Progenitor cell of endocrine pancreas (in vitro differentiated cells): ENCODE results near the gene VDAC1. TPM values are rescaled to one million over a fixed set of nuclear protein-coding genes. Genes with fewer than 3 reads are reported as not detected.
A peak's percentile ranks its signal among the peaks of the same experiment; 100 is the strongest.

Source experiments
- DNase-seq: peaks from one replicate; pipeline ENCODE4 v3.0.0; 2021; ENCODE audit warnings: low spot score; ENCODE audit not compliant: unreplicated experiment
- H3K27ac Mint-ChIP-seq: 2 replicates; pipeline ENCODE4 v1.8.0; 2021; ENCODE audit warnings: mild to moderate bottlenecking, moderate library complexity, mixed read lengths
- H3K27me3 Mint-ChIP-seq: 2 replicates; pipeline ENCODE4 v1.8.0; 2021; ENCODE audit warnings: mixed read lengths
- H3K36me3 Mint-ChIP-seq: 2 replicates; pipeline ENCODE4 v1.8.0; 2022; ENCODE audit warnings: mixed read lengths; ENCODE audit not compliant: insufficient read depth
- H3K4me1 Mint-ChIP-seq: 2 replicates; pipeline ENCODE4 v1.8.0; 2021; ENCODE audit warnings: low read depth, mixed read lengths
- H3K4me3 Mint-ChIP-seq: 2 replicates; pipeline ENCODE4 v1.8.0; 2021; ENCODE audit warnings: low read depth, mild to moderate bottlenecking, moderate library complexity, mixed read lengths
- H3K9me3 Mint-ChIP-seq: 2 replicates; pipeline ENCODE4 v1.8.0; 2021; ENCODE audit warnings: low read depth, mixed read lengths
- total RNA-seq: library from RNA; stranded (reverse); gene quantifications from 2 replicates; pipeline ENCODE4 v1.2.1, GENCODE V29; 2021
- TF ChIP-seq, protein P1 (sequence below): fragments of 200-600 bp; sonication (generic); IDR thresholded peaks from one replicate; pipeline ENCODE4 v1.5.0; 2021; ENCODE audit warnings: antibody characterized with exemption, mild to moderate bottlenecking; ENCODE audit not compliant: unreplicated experiment

Gene VDAC1
- total RNA-seq, 1 donor from 2014 or later = 123 TPM

DNA sequence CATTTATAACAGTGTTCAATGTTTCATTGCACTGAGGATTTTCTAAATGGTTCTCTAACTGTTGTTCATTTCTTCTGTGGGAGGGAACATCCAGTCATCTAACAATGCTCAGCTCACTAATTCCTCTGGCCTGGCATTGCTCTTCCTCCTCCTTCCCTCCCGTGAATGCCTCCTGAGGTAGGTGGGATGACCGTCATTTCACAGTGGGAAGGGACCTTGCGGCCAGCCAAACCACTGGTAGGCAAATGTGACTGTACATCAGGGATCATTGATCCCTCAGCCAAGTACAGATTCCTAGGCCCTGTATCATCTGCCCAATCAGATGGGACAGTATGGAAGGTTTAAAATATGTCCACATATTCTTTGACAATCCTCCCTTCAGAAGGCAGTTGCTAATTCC, 23.7 kb upstream of the VDAC1 start:
- no peaks in the 10 kb centered on the region for H3K9me3 Mint-ChIP-seq
- DNase-seq = no peak

DNA sequence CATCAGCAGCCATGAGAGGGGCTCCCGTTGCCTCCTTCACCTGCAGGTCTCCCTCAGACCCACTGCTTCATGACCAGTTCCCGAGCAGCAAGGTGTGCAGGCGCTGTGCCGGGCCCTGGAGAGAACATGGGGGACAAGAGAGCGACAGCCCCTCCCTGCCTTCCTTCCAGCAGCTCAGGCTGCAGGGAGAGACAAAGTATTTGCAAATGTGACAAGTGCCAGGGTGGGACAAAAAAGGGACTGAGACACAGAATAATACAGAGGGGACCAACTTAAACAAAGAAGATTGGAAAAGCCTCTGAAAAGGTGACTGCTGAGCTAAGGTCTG, 22.5 kb upstream of the VDAC1 start:
- no peak for DNase-seq
- Mint-ChIP-seq H3K4me1 (peaks cover 3% of the 10 kb centered on the region), H3K27ac (no peak overlapping the region), H3K9me3 (no peaks in the 10 kb centered on the region), H3K27me3 (no peaks in the 10 kb centered on the region), H3K4me3 (no peak overlapping the region), H3K36me3 (no peaks in the 10 kb centered on the region)
- TF ChIP-seq, protein P1, sequence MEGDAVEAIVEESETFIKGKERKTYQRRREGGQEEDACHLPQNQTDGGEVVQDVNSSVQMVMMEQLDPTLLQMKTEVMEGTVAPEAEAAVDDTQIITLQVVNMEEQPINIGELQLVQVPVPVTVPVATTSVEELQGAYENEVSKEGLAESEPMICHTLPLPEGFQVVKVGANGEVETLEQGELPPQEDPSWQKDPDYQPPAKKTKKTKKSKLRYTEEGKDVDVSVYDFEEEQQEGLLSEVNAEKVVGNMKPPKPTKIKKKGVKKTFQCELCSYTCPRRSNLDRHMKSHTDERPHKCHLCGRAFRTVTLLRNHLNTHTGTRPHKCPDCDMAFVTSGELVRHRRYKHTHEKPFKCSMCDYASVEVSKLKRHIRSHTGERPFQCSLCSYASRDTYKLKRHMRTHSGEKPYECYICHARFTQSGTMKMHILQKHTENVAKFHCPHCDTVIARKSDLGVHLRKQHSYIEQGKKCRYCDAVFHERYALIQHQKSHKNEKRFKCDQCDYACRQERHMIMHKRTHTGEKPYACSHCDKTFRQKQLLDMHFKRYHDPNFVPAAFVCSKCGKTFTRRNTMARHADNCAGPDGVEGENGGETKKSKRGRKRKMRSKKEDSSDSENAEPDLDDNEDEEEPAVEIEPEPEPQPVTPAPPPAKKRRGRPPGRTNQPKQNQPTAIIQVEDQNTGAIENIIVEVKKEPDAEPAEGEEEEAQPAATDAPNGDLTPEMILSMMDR = no peak

More for the DNA sequence above, 23.7 kb upstream of the VDAC1 start:
- no peak overlapping the region for H3K4me3 Mint-ChIP-seq
- no peak overlapping the region for H3K27ac Mint-ChIP-seq
- TF ChIP-seq, protein P1 = no peak
- H3K36me3 Mint-ChIP-seq = no peaks in the 10 kb centered on the region
- no peaks in the 10 kb centered on the region for H3K27me3 Mint-ChIP-seq
- peaks cover 3% of the 10 kb centered on the region for H3K4me1 Mint-ChIP-seq

DNA sequence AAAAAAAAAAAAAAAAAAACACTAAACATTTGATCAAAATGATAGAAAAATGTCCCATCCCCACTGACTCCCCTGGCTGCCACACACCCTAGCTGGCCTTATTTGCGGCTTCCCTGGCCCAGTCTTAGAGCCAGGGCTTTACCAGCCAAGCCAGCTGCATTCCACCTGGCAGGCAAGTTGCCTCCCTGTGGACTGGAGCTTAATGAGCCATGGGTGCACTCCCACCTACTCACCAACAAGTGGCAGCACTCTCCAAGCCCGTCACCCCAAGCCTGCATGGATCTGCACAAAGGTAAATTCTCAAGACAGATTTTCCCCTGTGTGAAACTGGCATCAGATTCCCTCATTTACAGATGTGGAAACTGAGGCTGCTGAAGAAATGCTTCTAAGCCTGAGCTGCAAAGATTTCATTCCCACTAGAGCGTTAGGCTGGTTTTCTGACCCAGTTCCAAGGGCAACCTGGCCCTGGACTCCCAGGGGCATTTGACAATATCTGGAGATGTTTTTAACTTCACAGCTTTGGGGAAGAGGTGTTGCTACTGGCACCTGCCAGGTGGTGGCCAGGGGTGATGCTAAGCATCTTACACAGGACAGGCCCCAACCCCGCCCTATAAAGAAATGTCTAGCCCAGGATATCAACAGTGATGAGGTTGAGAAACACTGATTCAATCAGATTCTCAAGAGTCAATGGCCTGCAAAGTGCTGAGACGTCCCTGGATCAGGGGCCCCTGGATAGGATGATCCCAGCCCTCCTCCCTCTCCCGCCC, 21.9 kb upstream of the VDAC1 start:
- no peaks in the 10 kb centered on the region for H3K36me3 Mint-ChIP-seq
- peak; percentile 33 for DNase-seq
- H3K27me3 Mint-ChIP-seq = no peaks in the 10 kb centered on the region
- H3K4me3 Mint-ChIP-seq = no peak overlapping the region
- TF ChIP-seq, protein P1 = peak; percentile 58
- H3K9me3 Mint-ChIP-seq = no peaks in the 10 kb centered on the region
- no peak overlapping the region for H3K27ac Mint-ChIP-seq
- peaks cover 3% of the 10 kb centered on the region for H3K4me1 Mint-ChIP-seq

DNA sequence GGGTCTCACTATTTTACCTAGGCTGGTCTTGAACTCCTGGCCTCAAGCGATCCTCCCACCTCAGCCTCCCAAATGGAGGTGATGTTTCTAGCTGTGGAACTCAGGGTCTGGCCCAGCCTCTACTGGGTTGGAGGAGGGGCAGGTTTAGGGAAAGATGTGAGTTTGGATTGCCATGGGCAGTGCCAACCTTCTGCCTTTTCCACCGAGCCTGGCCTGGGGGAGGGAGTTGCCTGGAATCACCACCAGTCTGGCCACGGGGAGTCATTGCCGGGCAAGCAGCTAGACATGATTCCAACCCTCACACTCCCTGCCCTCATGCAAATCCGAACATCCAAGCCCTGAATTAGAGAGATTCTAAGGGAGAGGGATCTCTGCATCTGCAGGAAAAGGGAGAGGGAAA, 21.0 kb upstream of the VDAC1 start:
- Mint-ChIP-seq H3K4me3 (no peak overlapping the region), H3K27ac (no peak overlapping the region)

DNA sequence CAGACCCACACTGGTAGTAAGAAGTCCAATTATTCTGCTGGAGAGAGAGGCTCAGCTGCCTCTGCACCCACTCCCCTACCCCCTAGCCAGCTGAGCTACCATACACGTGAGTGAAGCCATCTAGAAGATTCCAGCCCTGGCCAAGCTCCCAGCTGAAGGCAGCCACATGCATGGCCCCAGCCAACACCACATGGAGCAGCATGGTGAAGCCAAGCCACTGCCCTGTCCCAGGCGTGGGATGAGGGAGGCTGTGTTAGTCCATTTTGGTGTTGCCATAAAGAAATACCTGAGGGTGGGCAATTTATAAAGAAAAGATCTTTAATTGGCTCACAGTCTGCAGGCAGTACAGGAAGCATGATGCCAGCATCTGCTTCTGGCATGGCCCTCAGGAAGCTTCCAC, 20.0 kb upstream of the VDAC1 start:
- H3K36me3 Mint-ChIP-seq = no peaks in the 10 kb centered on the region
- H3K27me3 Mint-ChIP-seq = no peaks in the 10 kb centered on the region
- no peak overlapping the region for H3K27ac Mint-ChIP-seq
- H3K4me1 Mint-ChIP-seq = peaks cover 11% of the 10 kb centered on the region
- no peak for DNase-seq
- no peaks in the 10 kb centered on the region for H3K9me3 Mint-ChIP-seq
- no peak overlapping the region for H3K4me3 Mint-ChIP-seq
- TF ChIP-seq, protein P1 = no peak

More for the DNA sequence above, 21.0 kb upstream of the VDAC1 start:
- H3K4me1 Mint-ChIP-seq = peaks cover 5% of the 10 kb centered on the region
- no peak for DNase-seq
- H3K36me3 Mint-ChIP-seq = no peaks in the 10 kb centered on the region
- no peaks in the 10 kb centered on the region for H3K9me3 Mint-ChIP-seq
- no peaks in the 10 kb centered on the region for H3K27me3 Mint-ChIP-seq
- TF ChIP-seq, protein P1 = no peak
